ENCODE results near the gene CCDC136.

Gene CCDC136

DNA sequence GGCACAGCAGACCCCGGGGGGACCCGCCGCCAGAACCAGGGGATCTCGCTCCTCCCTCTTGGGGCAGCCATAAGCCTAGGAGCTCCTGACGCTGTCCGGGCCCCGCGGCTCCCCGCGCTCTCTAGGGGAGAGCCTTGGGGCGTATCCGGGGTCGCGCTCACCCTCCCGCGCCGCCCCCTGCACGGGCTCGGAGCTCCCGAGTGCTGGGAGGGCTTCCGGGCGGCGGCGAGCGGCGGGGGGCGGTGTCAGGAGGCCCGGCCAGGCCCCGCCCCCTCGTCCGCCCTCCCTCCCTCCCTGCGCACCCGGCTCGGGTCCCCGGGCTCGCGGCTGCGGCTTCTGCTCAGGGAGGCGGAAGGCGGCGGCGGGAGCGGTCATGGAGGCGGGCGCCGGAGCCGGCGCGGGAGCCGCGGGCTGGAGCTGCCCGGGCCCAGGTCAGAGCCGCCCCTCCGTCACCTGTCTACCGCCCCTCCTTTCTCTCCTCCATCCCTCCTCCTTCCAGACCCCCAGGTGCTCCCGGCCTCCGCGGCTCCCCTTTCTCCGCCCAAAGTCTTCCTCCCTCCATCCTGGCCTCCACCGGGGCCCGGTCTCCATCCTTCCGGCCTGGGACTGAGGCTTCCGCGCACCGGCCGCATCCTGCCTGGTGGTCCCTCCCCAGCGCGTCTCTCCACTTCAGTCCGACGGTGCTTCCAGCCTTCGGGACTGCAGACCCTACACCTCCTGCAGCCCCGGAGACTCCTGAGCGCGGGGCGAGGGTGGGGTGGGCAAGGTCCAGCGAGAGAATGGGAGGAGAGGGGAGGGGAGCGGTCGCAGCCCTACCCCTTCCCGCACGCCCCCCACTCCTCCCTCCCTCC, at the start of gene CCDC136:
CCDC136 (plus strand) TSS at position 848 of the 851 bp plus-strand sequence. CDS start 444 bp downstream, outside the sequence.
- Histone ChIP-seq H3K9me2 (replicated peaks; ENCODE audit: low read depth, low read length) (no peaks in the 10 kb centered on the region), H4K20me1 (ENCODE audit: insufficient read depth, low read length, poor library complexity, severe bottlenecking) (peaks cover 4% of the 10 kb centered on the region), H3K4me3 (ENCODE audit: low read length, poor library complexity, severe bottlenecking) (peak within 1 kb of the TSS; percentile 98), H2AFZ (ENCODE audit: low read length) (peak within 1 kb of the TSS; percentile 83), H3K36me3 (ENCODE audit: insufficient read depth, low read length) (peaks cover 10% of the 10 kb centered on the region; the same call in 1 of the 2 replicates), H3K79me2 (ENCODE audit: insufficient read depth, low read length) (peaks cover 36% of the 10 kb centered on the region), H3K4me2 (ENCODE audit: low read depth, low read length, poor library complexity, severe bottlenecking) (peak within 1 kb of the TSS; percentile 98), H3K27me3 (ENCODE audit: insufficient read depth, low read length, poor library complexity, severe bottlenecking) (no peaks in the 10 kb centered on the region), H3F3A (ENCODE audit: low read depth) (peaks cover 6% of the 10 kb centered on the region), H3K9me3 (ENCODE audit: insufficient read depth, low read depth, low read length) (no peaks in the 10 kb centered on the region), H3K4me1 (ENCODE audit: insufficient read depth, low read length, poor library complexity, severe bottlenecking) (peaks cover 28% of the 10 kb centered on the region), H3K9ac (ENCODE audit: low read depth, low read length, poor library complexity, severe bottlenecking) (peak within 1 kb of the TSS; percentile 88)
- TF ChIP-seq, protein P1, sequence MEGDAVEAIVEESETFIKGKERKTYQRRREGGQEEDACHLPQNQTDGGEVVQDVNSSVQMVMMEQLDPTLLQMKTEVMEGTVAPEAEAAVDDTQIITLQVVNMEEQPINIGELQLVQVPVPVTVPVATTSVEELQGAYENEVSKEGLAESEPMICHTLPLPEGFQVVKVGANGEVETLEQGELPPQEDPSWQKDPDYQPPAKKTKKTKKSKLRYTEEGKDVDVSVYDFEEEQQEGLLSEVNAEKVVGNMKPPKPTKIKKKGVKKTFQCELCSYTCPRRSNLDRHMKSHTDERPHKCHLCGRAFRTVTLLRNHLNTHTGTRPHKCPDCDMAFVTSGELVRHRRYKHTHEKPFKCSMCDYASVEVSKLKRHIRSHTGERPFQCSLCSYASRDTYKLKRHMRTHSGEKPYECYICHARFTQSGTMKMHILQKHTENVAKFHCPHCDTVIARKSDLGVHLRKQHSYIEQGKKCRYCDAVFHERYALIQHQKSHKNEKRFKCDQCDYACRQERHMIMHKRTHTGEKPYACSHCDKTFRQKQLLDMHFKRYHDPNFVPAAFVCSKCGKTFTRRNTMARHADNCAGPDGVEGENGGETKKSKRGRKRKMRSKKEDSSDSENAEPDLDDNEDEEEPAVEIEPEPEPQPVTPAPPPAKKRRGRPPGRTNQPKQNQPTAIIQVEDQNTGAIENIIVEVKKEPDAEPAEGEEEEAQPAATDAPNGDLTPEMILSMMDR (conservative IDR thresholded peaks at IDR 0.05; ENCODE audit: low read length) = no peak
- no peak for TF ChIP-seq EZH2phosphoT487 (IDR thresholded peaks at IDR 0.05; ENCODE audit: borderline replicate concordance)

DNA sequence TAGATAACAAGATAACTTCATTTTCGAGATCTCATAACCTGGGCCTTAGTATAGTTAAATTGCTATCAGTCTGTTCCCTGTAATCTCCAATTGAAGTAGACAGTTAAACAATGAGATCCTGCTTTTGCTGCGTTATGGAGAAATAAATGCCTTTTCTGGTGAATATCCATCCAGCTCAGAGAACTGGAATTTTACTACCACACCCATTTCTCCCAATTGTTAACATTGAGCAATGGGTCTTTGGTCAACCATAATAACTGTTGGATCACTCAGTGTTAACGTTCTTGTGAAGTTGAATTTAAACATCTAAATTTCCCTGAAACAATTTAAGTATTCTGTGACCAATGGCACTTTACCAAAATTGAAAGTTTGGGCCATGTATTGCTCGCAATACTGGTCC, 49.6 kb upstream of the CCDC136 start:
- peak overlapping the region; percentile 89 for H3K4me2 ChIP-seq (ENCODE audit: low read depth, low read length, poor library complexity, severe bottlenecking)

DNA sequence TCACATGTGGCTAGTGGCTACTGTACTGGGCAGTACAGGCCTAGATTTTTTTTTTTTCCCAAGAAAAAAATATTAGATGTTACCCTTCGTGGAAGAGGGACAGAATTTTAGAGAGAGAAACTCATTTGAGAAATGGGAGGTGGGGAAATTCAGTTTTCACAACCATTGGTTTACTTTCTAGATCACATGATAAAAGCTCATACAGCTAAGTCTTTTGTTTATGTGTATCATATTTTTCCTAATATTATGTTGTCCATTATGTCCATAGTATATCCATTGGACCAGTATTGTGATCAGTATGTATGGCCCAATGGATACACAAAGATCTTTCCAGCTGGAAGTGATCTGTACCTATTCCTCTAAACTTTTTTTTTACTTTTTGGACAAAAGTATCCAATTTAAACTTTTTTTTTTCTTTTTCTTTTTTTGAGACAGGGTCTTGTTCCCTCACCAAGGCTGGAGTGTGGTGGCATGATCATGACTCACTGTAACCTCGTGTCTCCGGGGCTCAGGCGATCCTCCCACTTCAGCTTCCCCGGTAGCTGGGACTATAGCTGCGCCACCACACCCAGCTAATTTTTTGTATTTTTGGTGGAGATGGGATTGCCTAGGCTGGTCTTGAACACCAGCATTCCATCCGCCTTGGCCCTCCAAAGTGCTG, 48.5 kb upstream of the CCDC136 start:
- peaks cover 67% of the 10 kb centered on the region for H3K4me1 ChIP-seq (ENCODE audit: insufficient read depth, low read length, poor library complexity, severe bottlenecking)
- TF ChIP-seq EZH2phosphoT487 (IDR thresholded peaks at IDR 0.05; ENCODE audit: borderline replicate concordance) = no peak
- TF ChIP-seq, protein P1 (conservative IDR thresholded peaks at IDR 0.05; ENCODE audit: low read length) = no peak
- no peaks in the 10 kb centered on the region for H3K27me3 ChIP-seq (ENCODE audit: insufficient read depth, low read length, poor library complexity, severe bottlenecking)
- peak overlapping the region; percentile 65 for H3K4me2 ChIP-seq (ENCODE audit: low read depth, low read length, poor library complexity, severe bottlenecking)
- H3K79me2 ChIP-seq (ENCODE audit: insufficient read depth, low read length) = peaks cover 90% of the 10 kb centered on the region
- H4K20me1 ChIP-seq (ENCODE audit: insufficient read depth, low read length, poor library complexity, severe bottlenecking) = peaks cover 75% of the 10 kb centered on the region
- H2AFZ ChIP-seq (ENCODE audit: low read length) = no peak overlapping the region
- H3K9me2 ChIP-seq (replicated peaks; ENCODE audit: low read depth, low read length) = no peaks in the 10 kb centered on the region
- H3K9me3 ChIP-seq (ENCODE audit: insufficient read depth, low read depth, low read length) = no peaks in the 10 kb centered on the region
- peak overlapping the region; percentile 20 for H3K4me3 ChIP-seq (ENCODE audit: low read length, poor library complexity, severe bottlenecking)
- H3K36me3 ChIP-seq (ENCODE audit: insufficient read depth, low read length) = peaks cover 7% of the 10 kb centered on the region; the same call in 1 of the 2 replicates
- H3F3A ChIP-seq (ENCODE audit: low read depth) = no peaks in the 10 kb centered on the region
- no peak overlapping the region for H3K9ac ChIP-seq (ENCODE audit: low read depth, low read length, poor library complexity, severe bottlenecking)

More for the DNA sequence above, 49.6 kb upstream of the CCDC136 start:
- Histone ChIP-seq H3K4me1 (ENCODE audit: insufficient read depth, low read length, poor library complexity, severe bottlenecking) (peaks cover 61% of the 10 kb centered on the region), H3F3A (ENCODE audit: low read depth) (no peaks in the 10 kb centered on the region), H4K20me1 (ENCODE audit: insufficient read depth, low read length, poor library complexity, severe bottlenecking) (peaks cover 68% of the 10 kb centered on the region), H3K27me3 (ENCODE audit: insufficient read depth, low read length, poor library complexity, severe bottlenecking) (no peaks in the 10 kb centered on the region), H3K9ac (ENCODE audit: low read depth, low read length, poor library complexity, severe bottlenecking) (peak overlapping the region; percentile 81), H3K36me3 (ENCODE audit: insufficient read depth, low read length) (no peaks in the 10 kb centered on the region), H3K9me3 (ENCODE audit: insufficient read depth, low read depth, low read length) (no peaks in the 10 kb centered on the region), H3K9me2 (replicated peaks; ENCODE audit: low read depth, low read length) (no peaks in the 10 kb centered on the region), H3K4me3 (ENCODE audit: low read length, poor library complexity, severe bottlenecking) (peak overlapping the region; percentile 90), H3K79me2 (ENCODE audit: insufficient read depth, low read length) (peaks cover 80% of the 10 kb centered on the region), H2AFZ (ENCODE audit: low read length) (no peak overlapping the region)
- TF ChIP-seq, protein P1 (conservative IDR thresholded peaks at IDR 0.05; ENCODE audit: low read length) = no peak
- no peak for TF ChIP-seq EZH2phosphoT487 (IDR thresholded peaks at IDR 0.05; ENCODE audit: borderline replicate concordance)

Data from Loucy (cell line).